ENCODE measurements around the gene SUPT20HL1.

GRCh38 chrX:24314019-24314635 is 46.3 kb upstream of the SUPT20HL1 start, which contains the start of gene SUPT20HL2:
- TF ChIP-seq MAX (IDR thresholded peaks at IDR 0.05; ENCODE audit: low read depth, low read length) = no peak
- no peak for TF ChIP-seq EGR1 (IDR thresholded peaks at IDR 0.05; ENCODE audit: borderline replicate concordance in 1 of 2, low read depth in 2 of 2, low read length in 2 of 2)
- TF ChIP-seq HDAC6 (IDR thresholded peaks at IDR 0.05; ENCODE audit: unreplicated experiment) = no peak
- no peak for TF ChIP-seq EP300 (IDR thresholded peaks at IDR 0.05; ENCODE audit: borderline replicate concordance in 1 of 2, control insufficient read depth in 1 of 2, low read depth in 2 of 2, low read length in 2 of 2)
- TF ChIP-seq JUND (IDR thresholded peaks at IDR 0.05; ENCODE audit: low read depth, low read length) = no peak
- TF ChIP-seq CTCF (IDR thresholded peaks at IDR 0.05 in 2 of 3, conservative IDR thresholded peaks at IDR 0.05 in 1 of 3; ENCODE audit: control insufficient read depth in 2 of 3, extremely low read depth in 1 of 3, insufficient read depth in 1 of 3, low read depth in 3 of 3, low read length in 3 of 3) = no peak
- TF ChIP-seq TARDBP (IDR thresholded peaks at IDR 0.05; ENCODE audit: borderline replicate concordance) = no peak
- no peak for TF ChIP-seq CHD2 (IDR thresholded peaks at IDR 0.05; ENCODE audit: borderline replicate concordance, low read depth, low read length)
- TF ChIP-seq CEBPZ (IDR thresholded peaks at IDR 0.05; ENCODE audit: low read depth, low read length) = no peak
